Measurements from ENCODE around the gene VIPR2.

The VIPR2 gene

DNA sequence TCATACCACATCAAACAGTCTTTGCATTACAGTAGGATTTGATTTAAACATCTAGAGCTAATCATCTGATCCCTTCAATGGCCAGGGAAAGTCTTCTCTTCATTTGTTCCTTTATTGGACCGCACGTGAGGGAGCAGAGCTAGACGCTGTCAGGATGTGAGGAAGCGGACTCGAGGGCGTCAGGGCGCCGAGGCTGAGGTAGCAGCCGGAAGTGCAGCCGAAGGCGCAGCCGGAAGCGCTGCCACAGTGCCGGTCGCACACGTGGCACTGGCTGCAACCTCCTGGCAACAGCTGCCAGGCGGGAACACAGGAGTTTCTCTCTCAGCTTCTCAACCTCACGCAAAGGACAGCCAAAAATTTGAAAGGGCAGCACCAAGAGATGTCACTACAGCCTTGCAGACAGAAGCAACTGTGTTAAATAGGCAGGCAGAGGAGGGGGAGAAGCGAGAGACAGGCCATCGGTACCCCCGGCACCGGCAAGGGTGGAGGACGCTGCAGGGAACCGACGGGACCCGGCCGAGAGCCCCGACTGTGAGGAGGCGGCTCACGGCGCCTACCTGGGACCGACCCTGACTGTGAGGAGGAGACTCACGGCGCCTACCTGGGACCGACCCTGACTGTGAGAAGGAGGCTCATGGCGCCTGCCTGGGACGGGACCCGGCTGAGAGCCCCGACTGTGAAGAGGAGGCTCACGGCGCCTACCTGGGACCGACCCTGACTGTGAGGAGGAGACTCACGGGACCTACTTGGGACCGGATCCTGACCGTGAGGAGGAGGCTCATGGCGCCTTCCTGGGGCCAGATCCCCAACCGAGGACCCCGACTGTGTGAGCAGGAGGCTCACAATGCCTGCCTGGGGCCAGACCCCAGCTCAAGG is 32.3 kb downstream of the VIPR2 start:
- DNase-seq (ENCODE audit: low read depth), result no peak
- H3K4me3 ChIP-seq (ENCODE audit: low read depth, low read length), result no peak overlapping the region
- TF ChIP-seq, protein P1, sequence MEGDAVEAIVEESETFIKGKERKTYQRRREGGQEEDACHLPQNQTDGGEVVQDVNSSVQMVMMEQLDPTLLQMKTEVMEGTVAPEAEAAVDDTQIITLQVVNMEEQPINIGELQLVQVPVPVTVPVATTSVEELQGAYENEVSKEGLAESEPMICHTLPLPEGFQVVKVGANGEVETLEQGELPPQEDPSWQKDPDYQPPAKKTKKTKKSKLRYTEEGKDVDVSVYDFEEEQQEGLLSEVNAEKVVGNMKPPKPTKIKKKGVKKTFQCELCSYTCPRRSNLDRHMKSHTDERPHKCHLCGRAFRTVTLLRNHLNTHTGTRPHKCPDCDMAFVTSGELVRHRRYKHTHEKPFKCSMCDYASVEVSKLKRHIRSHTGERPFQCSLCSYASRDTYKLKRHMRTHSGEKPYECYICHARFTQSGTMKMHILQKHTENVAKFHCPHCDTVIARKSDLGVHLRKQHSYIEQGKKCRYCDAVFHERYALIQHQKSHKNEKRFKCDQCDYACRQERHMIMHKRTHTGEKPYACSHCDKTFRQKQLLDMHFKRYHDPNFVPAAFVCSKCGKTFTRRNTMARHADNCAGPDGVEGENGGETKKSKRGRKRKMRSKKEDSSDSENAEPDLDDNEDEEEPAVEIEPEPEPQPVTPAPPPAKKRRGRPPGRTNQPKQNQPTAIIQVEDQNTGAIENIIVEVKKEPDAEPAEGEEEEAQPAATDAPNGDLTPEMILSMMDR (IDR thresholded peaks at IDR 0.05; ENCODE audit: control insufficient read depth, extremely low read depth, insufficient read depth), result no peak

DNA sequence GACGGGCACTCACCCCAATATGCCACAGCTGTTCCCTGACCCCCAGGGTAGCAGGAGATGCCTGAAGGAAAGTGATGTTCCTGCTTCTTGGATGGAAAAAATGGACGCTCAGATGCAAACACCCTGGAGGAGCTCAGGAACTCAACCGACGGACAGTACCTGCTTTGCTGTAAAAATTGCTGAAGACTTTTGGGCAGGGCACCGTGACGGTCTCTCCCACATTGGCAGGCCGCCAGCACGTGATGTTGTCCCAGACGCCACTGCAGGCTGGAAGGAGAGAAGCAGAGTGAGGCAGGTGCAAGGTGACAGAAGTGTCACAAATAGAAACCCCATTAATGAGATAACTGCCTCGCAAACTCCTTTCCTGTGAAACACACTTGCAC is 35.0 kb downstream of the VIPR2 start:
- TF ChIP-seq, protein P1 (IDR thresholded peaks at IDR 0.05; ENCODE audit: control insufficient read depth, extremely low read depth, insufficient read depth), result no peak
- H3K4me3 ChIP-seq (ENCODE audit: low read depth, low read length), result no peak overlapping the region
- peak; percentile 27 for DNase-seq (ENCODE audit: low read depth)

DNA sequence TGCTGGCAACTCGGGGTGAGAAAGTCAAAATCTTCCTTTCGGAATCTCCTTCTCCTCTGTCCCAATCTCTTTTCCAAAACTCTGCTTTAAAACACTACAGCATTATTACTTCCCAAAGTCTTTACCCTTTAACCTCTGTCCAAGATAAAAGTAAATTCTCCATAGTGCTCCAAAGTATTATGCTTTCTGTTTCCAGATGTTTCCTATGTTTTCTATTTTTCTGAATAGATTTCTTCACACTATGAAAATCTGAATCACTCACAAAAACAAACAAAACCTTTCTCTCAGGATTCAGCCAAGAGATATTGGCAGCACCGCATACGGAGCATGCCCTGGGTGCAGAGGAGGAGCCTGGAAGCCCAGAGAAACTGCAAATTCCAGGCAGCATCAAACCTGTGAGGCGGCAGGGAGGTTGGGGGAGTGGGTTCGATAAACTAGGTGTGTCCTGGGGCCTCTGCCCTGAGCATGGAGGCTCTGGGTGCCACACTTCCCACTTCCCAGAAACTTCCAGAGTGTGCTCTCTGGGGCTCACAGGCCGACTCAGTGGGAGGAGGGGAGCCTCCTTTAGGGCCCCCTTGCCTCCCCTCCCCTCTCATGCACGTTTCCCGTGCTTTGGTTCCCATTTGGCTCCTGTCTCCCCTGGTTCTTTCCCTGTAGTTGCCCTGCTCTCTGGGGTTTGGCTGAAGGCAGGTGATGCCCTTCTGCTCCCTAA is 35.6 kb downstream of the VIPR2 start:
- TF ChIP-seq, protein P1 (IDR thresholded peaks at IDR 0.05; ENCODE audit: control insufficient read depth, extremely low read depth, insufficient read depth), result no peak
- no peak overlapping the region for H3K4me3 ChIP-seq (ENCODE audit: low read depth, low read length)
- DNase-seq (ENCODE audit: low read depth), result peak; percentile 17

DNA sequence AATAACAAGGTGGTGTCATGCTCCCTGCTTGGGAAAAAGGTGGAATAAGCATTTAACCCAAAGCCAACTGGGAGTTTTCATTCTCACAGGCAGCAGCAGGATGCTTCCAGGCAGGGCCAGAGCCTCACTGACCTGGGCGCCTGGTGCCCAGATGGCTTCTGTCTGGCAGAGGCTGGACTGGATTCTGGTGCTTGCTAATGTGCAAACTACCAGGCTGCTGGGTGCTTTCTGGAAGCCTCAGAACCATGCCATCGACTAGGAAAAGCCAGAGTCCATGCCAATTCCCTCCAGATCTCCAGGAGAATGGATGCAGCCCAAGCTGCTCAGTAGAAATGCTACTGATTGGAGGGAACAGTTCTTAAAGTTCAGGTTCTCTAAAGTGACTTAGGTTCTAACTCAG is 36.2 kb downstream of the VIPR2 start:
- TF ChIP-seq, protein P1 (IDR thresholded peaks at IDR 0.05; ENCODE audit: control insufficient read depth, extremely low read depth, insufficient read depth), result no peak

DNA sequence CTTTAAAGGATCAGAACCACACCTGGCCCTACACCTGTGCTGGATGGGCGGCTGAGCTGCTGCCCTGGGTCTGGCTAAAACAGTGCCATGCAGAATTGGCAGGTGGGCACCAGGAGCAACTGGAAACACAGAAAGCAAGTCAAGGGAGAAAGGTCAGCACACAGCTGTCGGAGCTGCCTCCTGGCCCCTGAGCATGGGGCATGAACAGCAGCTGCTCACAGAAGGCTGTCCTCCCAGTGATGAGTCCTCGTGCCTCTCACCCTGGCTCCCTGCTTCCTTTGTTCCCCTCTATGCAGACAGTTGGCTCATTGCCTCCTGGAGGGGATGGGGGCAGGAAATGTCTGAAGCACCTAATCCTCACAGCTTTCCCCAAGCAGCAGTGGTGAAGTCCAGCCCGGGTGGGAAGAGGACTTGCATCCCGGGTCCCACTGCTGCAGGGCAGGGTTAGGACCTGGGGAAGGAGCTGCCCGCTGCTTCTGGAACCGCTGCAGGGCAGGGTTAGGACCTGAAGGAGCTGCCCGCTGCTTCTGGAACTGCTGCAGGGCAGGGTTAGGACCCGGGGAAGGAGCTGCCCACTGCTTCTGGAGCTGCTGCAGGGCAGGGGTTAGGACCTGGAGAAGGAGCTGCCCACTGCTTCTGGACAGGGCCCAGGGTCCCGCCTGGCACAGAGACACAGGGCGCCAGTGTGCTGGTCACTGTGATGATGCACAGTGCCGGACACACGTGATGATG is 37.3 kb downstream of the VIPR2 start:
- no peak overlapping the region for H3K4me3 ChIP-seq (ENCODE audit: low read depth, low read length)
- TF ChIP-seq, protein P1 (IDR thresholded peaks at IDR 0.05; ENCODE audit: control insufficient read depth, extremely low read depth, insufficient read depth), result no peak
- DNase-seq (ENCODE audit: low read depth), result no peak

More for the DNA sequence above, 36.2 kb downstream of the VIPR2 start:
- DNase-seq (ENCODE audit: low read depth), result no peak
- H3K4me3 ChIP-seq (ENCODE audit: low read depth, low read length), result no peak overlapping the region

DNA sequence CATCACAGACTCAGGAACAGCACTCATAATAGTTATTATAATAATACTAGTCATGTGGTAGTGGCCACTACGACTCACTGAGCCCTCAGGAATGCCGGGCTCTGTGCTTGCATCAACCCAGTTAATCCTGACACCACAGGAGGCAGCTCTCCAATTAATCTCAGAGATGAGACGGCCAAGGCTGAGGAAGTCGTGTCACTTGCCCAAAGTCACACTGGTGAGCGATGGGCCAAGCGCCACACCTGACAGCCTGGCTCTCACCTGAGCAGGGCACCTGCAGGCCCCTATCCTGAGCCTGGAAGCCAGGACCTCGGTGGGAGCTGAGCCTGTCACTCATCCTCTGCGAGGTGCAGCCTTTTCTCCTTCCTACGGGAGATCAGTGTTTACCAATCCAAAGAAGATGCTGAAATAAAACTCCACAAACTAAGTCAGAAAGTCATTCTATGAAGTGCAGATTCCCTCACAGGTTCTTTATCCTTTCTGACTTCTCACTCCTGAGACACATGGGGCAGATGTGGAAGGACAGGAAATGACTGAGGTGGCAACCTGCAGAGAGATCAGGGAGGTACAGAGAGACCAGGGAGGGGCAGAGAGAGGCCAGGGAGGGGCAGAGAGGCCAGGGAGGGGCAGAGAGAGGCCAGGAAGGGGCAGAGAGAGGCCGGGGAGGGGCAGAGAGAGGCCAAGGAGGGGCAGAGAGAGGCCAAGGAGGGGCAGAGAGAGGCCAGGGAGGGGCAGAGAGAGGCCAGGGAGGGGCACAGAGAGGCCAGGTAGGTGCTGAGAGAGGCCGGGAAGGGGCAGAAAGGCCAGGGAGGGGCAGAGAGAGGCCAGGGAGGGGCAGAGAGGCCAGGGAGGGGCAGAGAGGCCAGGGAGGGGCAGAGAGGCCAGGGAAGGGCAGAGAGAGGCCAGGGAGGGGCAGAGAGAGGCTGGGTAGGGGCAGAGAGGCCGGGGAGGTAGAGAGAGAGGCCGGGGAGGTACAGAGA is 38.5 kb downstream of the VIPR2 start:
- no peak overlapping the region for H3K4me3 ChIP-seq (ENCODE audit: low read depth, low read length)
- DNase-seq (ENCODE audit: low read depth), result no peak
- TF ChIP-seq, protein P1 (IDR thresholded peaks at IDR 0.05; ENCODE audit: control insufficient read depth, extremely low read depth, insufficient read depth), result no peak
